CD4-positive, alpha-beta T cell treated with Interleukin-10 for 1 hour (primary cell): ENCODE results near the gene IDH1.

Source experiments
- DNase-seq: peaks from one replicate; pipeline ENCODE4 v3.0.0-alpha.2; 2020

Gene IDH1

DNA sequence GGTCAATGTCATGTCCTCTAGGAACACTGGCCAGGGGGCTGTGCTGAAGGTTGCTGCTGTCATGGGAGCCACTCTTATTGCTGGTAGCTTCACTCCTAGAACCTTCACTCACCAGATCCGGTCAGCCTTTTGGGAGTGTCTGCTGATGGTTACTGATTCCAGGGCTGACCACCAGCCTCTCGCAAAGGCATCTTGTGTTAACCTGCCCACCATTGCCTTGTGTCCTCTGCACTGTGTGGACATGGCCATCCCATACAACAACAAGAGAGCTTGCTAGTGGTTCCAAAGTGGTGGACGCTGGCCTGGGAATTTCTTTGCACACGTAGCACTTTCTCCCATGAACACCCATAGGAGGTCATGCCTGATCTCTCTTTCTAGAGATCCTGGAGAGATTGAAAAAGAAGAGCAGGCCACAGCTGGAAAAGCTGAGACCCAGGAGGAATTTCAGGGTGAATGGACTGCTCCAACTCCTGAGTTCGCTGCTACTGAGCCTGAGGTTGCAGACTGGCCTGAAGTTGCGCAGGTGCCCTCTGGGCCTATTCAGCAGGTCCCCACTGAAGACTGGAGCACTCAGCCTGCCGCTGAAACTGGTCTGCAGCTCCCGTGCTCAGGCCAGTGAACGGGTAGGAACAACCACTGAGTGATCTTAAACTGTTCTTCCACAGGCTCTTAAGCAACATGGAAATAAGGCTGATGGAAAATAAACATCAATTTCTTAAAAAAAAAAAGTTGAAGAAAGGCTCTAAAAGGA, 46.4 kb downstream of the IDH1 start:
- DNase-seq: no peak

DNA sequence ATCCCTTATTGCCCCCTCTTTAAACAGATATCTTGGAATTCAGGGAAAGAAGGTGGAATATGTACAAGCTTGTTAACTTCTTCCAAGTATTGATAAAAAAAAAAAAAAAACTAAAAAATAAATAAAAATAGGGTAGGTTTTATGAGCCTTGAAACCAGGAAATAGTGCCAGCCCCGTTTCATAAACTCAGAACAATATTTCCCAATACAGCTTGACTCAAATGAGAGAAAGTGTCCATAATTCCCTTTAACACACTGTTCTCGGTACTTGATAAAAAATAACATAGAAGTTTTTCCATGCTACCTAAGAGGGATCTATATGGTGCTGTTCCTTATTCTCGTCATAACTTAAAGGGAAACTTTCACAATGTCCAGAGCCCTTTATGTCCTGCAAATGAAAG, 47.1 kb downstream of the IDH1 start:
- DNase-seq: no peak

- no peak for DNase-seq
These were observed 50.7 kb downstream of the IDH1 start for GRCh38 chr2:208204166-208204565.

- DNase-seq: no peak
These were observed 59.3 kb downstream of the IDH1 start for GRCh38 chr2:208195531-208195930.

- DNase-seq: no peak
These were observed 62.1 kb downstream of the IDH1 start for GRCh38 chr2:208192611-208193236.

DNA sequence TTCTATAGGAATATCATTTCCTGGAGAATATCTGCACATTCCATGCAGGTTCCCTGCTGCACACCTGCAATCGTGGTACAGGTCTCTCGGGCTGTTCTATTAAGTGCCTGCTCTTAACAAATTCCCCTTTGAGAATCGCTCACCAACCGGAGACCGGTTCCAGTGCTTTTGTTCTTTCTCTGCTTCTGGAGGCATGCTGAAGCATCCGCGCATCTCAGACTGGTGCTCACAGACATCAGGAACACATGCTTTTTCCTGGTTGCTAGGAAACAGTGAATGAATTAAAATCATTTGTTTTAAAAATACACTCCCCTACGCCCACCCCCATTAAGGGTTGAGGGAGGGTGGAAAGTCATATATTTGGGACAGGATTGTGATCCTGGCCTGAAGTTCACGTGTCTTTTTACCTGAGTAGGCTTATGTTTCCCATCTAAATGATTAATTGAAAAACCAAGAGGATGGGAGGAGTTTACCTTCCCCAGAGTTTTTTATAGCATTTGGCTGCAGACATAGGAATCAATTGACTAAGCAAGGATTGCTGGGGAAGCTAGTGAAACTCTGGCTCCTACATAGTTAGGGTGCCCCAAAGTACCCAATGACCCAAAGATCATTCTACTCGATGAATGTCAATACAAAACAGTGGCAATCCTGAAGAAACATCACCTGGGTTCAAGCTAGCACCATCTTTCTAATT, 64.9 kb downstream of the IDH1 start, which contains the start of gene C2orf80:
Gene C2orf80 (minus strand): TSS at position 221 of the 694 bp plus-strand sequence. CDS start 3,044 bp downstream, outside the sequence.
- DNase-seq: no peak

- DNase-seq: no peak
These were observed 65.6 kb downstream of the IDH1 start for GRCh38 chr2:208189069-208189809.

GRCh38 chr2:208186893-208187292, 68.0 kb downstream of the IDH1 start:
- no peak for DNase-seq

- no peak for DNase-seq
These were observed 68.4 kb downstream of the IDH1 start for GRCh38 chr2:208186465-208186864.
